ENCODE measurements around the gene RBM19. TPM values are rescaled to one million over a fixed set of nuclear protein-coding genes. Genes with fewer than 3 reads are reported as not detected.

The RBM19 gene
- total and polyA plus RNA-seq, 4 donors: 7.9 to 18.7 (median 9.0) TPM

DNA sequence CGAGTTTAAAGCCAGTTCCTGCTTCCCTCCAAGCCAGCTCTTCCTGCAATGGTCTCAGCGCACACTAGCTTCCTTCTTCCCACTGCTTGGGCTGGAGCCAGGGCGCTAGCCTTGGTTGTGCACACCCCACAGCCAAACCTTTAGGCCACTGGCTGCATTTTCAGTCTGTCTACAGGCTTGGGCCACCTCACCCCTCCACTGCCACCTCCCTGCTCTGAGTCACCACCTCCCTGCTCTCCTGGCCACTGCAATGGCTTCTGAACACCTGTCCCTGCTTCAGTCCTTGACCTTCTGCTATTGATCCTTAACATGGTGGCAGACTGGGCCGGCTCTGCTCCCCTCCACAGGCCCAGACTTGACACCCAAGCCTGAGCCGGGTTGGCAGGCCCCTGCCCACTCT, 151.1 kb downstream of the RBM19 start:
- WGBS: 77% methylated on average over 5 of the region's 5 CpGs
- Histone ChIP-seq H3K4me3 (ENCODE audit: low read depth in 1 of 3, low read length in 3 of 3) (no peak overlapping the region), H3K27me3 (ENCODE audit: control insufficient read depth in 4 of 4, insufficient read depth in 4 of 4, low read length in 3 of 4) (no peaks in the 10 kb centered on the region), H3K4me1 (ENCODE audit: control insufficient read depth in 4 of 4, insufficient read depth in 4 of 4, low read length in 3 of 4) (no peaks in the 10 kb centered on the region), H3K27ac (ENCODE audit: low read depth in 1 of 2, low read length in 2 of 2) (no peak overlapping the region), H3K9ac (ENCODE audit: low read depth in 1 of 2, low read length in 2 of 2) (no peak overlapping the region), H3K9me3 (ENCODE audit: control insufficient read depth in 4 of 4, low read length in 3 of 4) (peaks cover 0 to 7% (median 2%) of the 10 kb centered on the region in 4 donors), H3K36me3 (ENCODE audit: control insufficient read depth in 4 of 4, insufficient read depth in 3 of 4, low read depth in 1 of 4, low read length in 3 of 4) (peaks cover 0 to 5% (median 0%) of the 10 kb centered on the region in 4 donors)
- DNase-seq (ENCODE audit: low spot score): no peak
- TF ChIP-seq NR2F2 (IDR thresholded peaks at IDR 0.05): no peak
- TF ChIP-seq FOXA2 (IDR thresholded peaks at IDR 0.05): no peak
- TF ChIP-seq, protein P1, sequence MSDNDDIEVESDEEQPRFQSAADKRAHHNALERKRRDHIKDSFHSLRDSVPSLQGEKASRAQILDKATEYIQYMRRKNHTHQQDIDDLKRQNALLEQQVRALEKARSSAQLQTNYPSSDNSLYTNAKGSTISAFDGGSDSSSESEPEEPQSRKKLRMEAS (IDR thresholded peaks at IDR 0.05): no peak
- TF ChIP-seq RXRA (IDR thresholded peaks at IDR 0.05): no peak
- TF ChIP-seq JUND (IDR thresholded peaks at IDR 0.05): no peak
- no peak for TF ChIP-seq YY1 (IDR thresholded peaks at IDR 0.05)
- TF ChIP-seq, protein P2, sequence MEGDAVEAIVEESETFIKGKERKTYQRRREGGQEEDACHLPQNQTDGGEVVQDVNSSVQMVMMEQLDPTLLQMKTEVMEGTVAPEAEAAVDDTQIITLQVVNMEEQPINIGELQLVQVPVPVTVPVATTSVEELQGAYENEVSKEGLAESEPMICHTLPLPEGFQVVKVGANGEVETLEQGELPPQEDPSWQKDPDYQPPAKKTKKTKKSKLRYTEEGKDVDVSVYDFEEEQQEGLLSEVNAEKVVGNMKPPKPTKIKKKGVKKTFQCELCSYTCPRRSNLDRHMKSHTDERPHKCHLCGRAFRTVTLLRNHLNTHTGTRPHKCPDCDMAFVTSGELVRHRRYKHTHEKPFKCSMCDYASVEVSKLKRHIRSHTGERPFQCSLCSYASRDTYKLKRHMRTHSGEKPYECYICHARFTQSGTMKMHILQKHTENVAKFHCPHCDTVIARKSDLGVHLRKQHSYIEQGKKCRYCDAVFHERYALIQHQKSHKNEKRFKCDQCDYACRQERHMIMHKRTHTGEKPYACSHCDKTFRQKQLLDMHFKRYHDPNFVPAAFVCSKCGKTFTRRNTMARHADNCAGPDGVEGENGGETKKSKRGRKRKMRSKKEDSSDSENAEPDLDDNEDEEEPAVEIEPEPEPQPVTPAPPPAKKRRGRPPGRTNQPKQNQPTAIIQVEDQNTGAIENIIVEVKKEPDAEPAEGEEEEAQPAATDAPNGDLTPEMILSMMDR (IDR thresholded peaks at IDR 0.05; ENCODE audit: low read depth, low read length, missing input control): no peak
- TF ChIP-seq, protein P3, sequence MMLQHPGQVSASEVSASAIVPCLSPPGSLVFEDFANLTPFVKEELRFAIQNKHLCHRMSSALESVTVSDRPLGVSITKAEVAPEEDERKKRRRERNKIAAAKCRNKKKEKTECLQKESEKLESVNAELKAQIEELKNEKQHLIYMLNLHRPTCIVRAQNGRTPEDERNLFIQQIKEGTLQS (IDR thresholded peaks at IDR 0.05): no peak
- no peak for TF ChIP-seq GABPA (IDR thresholded peaks at IDR 0.05 in 1 of 2, conservative IDR thresholded peaks at IDR 0.05 in 1 of 2)
- TF ChIP-seq RAD21 (IDR thresholded peaks at IDR 0.05): no peak
- TF ChIP-seq FOXA1 (IDR thresholded peaks at IDR 0.05): no peak
- TF ChIP-seq, protein P4, sequence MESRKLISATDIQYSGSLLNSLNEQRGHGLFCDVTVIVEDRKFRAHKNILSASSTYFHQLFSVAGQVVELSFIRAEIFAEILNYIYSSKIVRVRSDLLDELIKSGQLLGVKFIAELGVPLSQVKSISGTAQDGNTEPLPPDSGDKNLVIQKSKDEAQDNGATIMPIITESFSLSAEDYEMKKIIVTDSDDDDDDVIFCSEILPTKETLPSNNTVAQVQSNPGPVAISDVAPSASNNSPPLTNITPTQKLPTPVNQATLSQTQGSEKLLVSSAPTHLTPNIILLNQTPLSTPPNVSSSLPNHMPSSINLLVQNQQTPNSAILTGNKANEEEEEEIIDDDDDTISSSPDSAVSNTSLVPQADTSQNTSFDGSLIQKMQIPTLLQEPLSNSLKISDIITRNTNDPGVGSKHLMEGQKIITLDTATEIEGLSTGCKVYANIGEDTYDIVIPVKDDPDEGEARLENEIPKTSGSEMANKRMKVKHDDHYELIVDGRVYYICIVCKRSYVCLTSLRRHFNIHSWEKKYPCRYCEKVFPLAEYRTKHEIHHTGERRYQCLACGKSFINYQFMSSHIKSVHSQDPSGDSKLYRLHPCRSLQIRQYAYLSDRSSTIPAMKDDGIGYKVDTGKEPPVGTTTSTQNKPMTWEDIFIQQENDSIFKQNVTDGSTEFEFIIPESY (IDR thresholded peaks at IDR 0.05): no peak
- TF ChIP-seq, protein P5, sequence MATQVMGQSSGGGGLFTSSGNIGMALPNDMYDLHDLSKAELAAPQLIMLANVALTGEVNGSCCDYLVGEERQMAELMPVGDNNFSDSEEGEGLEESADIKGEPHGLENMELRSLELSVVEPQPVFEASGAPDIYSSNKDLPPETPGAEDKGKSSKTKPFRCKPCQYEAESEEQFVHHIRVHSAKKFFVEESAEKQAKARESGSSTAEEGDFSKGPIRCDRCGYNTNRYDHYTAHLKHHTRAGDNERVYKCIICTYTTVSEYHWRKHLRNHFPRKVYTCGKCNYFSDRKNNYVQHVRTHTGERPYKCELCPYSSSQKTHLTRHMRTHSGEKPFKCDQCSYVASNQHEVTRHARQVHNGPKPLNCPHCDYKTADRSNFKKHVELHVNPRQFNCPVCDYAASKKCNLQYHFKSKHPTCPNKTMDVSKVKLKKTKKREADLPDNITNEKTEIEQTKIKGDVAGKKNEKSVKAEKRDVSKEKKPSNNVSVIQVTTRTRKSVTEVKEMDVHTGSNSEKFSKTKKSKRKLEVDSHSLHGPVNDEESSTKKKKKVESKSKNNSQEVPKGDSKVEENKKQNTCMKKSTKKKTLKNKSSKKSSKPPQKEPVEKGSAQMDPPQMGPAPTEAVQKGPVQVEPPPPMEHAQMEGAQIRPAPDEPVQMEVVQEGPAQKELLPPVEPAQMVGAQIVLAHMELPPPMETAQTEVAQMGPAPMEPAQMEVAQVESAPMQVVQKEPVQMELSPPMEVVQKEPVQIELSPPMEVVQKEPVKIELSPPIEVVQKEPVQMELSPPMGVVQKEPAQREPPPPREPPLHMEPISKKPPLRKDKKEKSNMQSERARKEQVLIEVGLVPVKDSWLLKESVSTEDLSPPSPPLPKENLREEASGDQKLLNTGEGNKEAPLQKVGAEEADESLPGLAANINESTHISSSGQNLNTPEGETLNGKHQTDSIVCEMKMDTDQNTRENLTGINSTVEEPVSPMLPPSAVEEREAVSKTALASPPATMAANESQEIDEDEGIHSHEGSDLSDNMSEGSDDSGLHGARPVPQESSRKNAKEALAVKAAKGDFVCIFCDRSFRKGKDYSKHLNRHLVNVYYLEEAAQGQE (IDR thresholded peaks at IDR 0.05): no peak
- no peak for TF ChIP-seq EGR1 (IDR thresholded peaks at IDR 0.05; ENCODE audit: low read depth in 2 of 2)
- no peak for TF ChIP-seq SP1 (IDR thresholded peaks at IDR 0.05)

DNA sequence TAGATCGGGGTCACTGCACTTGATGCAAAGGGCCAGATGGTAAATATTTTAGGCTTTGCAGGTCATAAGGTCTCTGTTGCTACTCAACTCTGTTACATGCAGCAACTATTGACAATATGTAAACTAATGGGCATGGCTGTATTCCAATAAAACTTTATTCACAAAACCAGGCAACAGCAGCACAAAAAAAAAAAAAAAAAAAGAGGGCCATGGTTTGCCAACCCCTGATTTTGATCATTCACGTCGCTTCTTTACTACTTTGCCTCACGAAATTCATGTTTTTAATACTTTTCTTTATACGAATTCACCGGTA, 152.9 kb downstream of the RBM19 start:
- Histone ChIP-seq H3K4me3 (ENCODE audit: low read depth in 1 of 3, low read length in 3 of 3) (no peak overlapping the region), H3K27ac (ENCODE audit: low read depth in 1 of 2, low read length in 2 of 2) (no peak overlapping the region), H3K4me1 (ENCODE audit: control insufficient read depth in 4 of 4, insufficient read depth in 4 of 4, low read length in 3 of 4) (no peaks in the 10 kb centered on the region), H3K9me3 (ENCODE audit: control insufficient read depth in 4 of 4, low read length in 3 of 4) (peaks cover 0 to 7% (median 2%) of the 10 kb centered on the region in 4 donors), H3K27me3 (ENCODE audit: control insufficient read depth in 4 of 4, insufficient read depth in 4 of 4, low read length in 3 of 4) (no peaks in the 10 kb centered on the region), H3K9ac (ENCODE audit: low read depth in 1 of 2, low read length in 2 of 2) (no peak overlapping the region), H3K36me3 (ENCODE audit: control insufficient read depth in 4 of 4, insufficient read depth in 3 of 4, low read depth in 1 of 4, low read length in 3 of 4) (peaks cover 0 to 5% (median 0%) of the 10 kb centered on the region in 4 donors)
- no peak for DNase-seq (ENCODE audit: low spot score)
- 88% methylated on average over 6 of the region's 6 CpGs for WGBS
- TF ChIP-seq GABPA (IDR thresholded peaks at IDR 0.05 in 1 of 2, conservative IDR thresholded peaks at IDR 0.05 in 1 of 2): no peak
- no peak for TF ChIP-seq FOXA2 (IDR thresholded peaks at IDR 0.05)
- TF ChIP-seq, protein P2 (IDR thresholded peaks at IDR 0.05; ENCODE audit: low read depth, low read length, missing input control): no peak
- no peak for TF ChIP-seq HNF4G (IDR thresholded peaks at IDR 0.05)
